Mesenchymal stem cell (in vitro differentiated cells and primary cell): ENCODE measurements around the gene TBC1D8.

Experiments
- DNase-seq: peaks from one replicate; pipeline ENCODE4 v3.0.0-alpha.2; 2013
- H2AFZ ChIP-seq: one replicate; pipeline ENCODE4 v1.6.1; 2013; ENCODE audit warnings: low read depth, mild to moderate bottlenecking, control low read depth, inconsistent platforms, low read length, moderate library complexity
- H2AK5ac ChIP-seq: 2 replicates; pipeline ENCODE4 v1.6.1; 2013; ENCODE audit warnings: low read length, moderate library complexity, mild to moderate bottlenecking, inconsistent platforms; ENCODE audit not compliant: severe bottlenecking
- H2BK120ac ChIP-seq: one replicate; pipeline ENCODE4 v1.6.1; 2013; ENCODE audit warnings: low read depth, mild to moderate bottlenecking, inconsistent platforms, low read length, moderate library complexity
- H2BK12ac ChIP-seq, 2 experiments: one replicate each; pipeline ENCODE4 v1.6.1; 2013; ENCODE audit warnings: inconsistent platforms in 2 of 2, low read length in 2 of 2, mild to moderate bottlenecking in 2 of 2, moderate library complexity in 2 of 2, control low read depth in 1 of 2
- H2BK15ac ChIP-seq: one replicate; pipeline ENCODE4 v1.6.1; 2013; ENCODE audit warnings: mild to moderate bottlenecking, low read depth, inconsistent platforms; ENCODE audit not compliant: poor library complexity, severe bottlenecking
- H2BK5ac ChIP-seq: 2 replicates; pipeline ENCODE4 v1.6.1; 2013; ENCODE audit warnings: low read depth, mild to moderate bottlenecking, low read length, control low read depth, inconsistent platforms; ENCODE audit not compliant: poor library complexity, severe bottlenecking
- H3K14ac ChIP-seq, 2 experiments: one replicate each; pipeline ENCODE4 v1.6.1; 2013; ENCODE audit warnings: inconsistent platforms in 2 of 2, low read length in 2 of 2, control low read depth in 1 of 2, mild to moderate bottlenecking in 1 of 2, moderate library complexity in 1 of 2
- H3K18ac ChIP-seq, 2 experiments: one replicate each; pipeline ENCODE4 v1.6.1; 2013; ENCODE audit warnings: inconsistent platforms in 2 of 2, low read length in 2 of 2, control low read depth in 1 of 2, low read depth in 1 of 2, mild to moderate bottlenecking in 1 of 2
- H3K23ac ChIP-seq, 2 experiments: one replicate each; pipeline ENCODE4 v1.6.1; 2013; ENCODE audit warnings: inconsistent platforms in 2 of 2, low read length in 2 of 2, mild to moderate bottlenecking in 2 of 2, moderate library complexity in 2 of 2, control low read depth in 1 of 2
- H3K27ac ChIP-seq: 2 replicates; pipeline ENCODE4 v1.5.1; 2013; ENCODE audit warnings: mild to moderate bottlenecking, moderate library complexity, low read length, control low read depth, inconsistent platforms; ENCODE audit not compliant: poor library complexity, severe bottlenecking
- H3K27me3 ChIP-seq, 2 experiments: 2 replicates each; pipeline versions ENCODE4 v1.6.1 to v1.7.0; 2013; ENCODE audit warnings: low read length in 2 of 2, mild to moderate bottlenecking in 2 of 2, moderate library complexity in 2 of 2, control low read depth in 1 of 2, inconsistent platforms in 1 of 2; ENCODE audit not compliant: control insufficient read depth in 1 of 2, insufficient read depth in 1 of 2
- H3K36me3 ChIP-seq, 2 experiments: 2 replicates each; pipeline versions ENCODE4 v1.6.1 to v1.7.0; 2013; ENCODE audit warnings: low read length in 2 of 2, control low read depth in 1 of 2, inconsistent platforms in 1 of 2, low read depth in 1 of 2, mild to moderate bottlenecking in 1 of 2; ENCODE audit not compliant: insufficient read depth in 2 of 2, control insufficient read depth in 1 of 2
- H3K4ac ChIP-seq, 2 experiments: one replicate each; pipeline ENCODE4 v1.6.1; 2013; ENCODE audit warnings: inconsistent platforms in 2 of 2, low read length in 2 of 2, mild to moderate bottlenecking in 2 of 2, moderate library complexity in 2 of 2, control low read depth in 1 of 2, low read depth in 1 of 2
- H3K4me1 ChIP-seq: 2 replicates; pipeline ENCODE4 v1.6.1; 2013; ENCODE audit warnings: low read depth, low read length, control low read depth; ENCODE audit not compliant: control insufficient read depth, insufficient read depth
- H3K4me2 ChIP-seq: 2 replicates; pipeline ENCODE4 v1.6.1; 2013; ENCODE audit warnings: low read length, mild to moderate bottlenecking, inconsistent platforms; ENCODE audit not compliant: poor library complexity, severe bottlenecking
- H3K4me3 ChIP-seq, 2 experiments: 2 replicates each; pipeline versions ENCODE4 v1.5.1 to v1.7.0; 2013; ENCODE audit warnings: low read length in 2 of 2, mild to moderate bottlenecking in 2 of 2, control low read depth in 1 of 2, low read depth in 1 of 2; ENCODE audit not compliant: insufficient read depth in 1 of 2
- H3K79me1 ChIP-seq: replicated peaks from 2 replicates; pipeline ENCODE4 v1.6.1; 2013; ENCODE audit warnings: mild to moderate bottlenecking, control low read depth, low read length, inconsistent platforms; ENCODE audit not compliant: poor library complexity, severe bottlenecking
- H3K9ac ChIP-seq: 2 replicates; pipeline ENCODE4 v1.7.0; 2013; ENCODE audit warnings: mild to moderate bottlenecking, low read length, moderate library complexity
- H3K9me3 ChIP-seq: 2 replicates; pipeline ENCODE4 v1.7.0; 2013; ENCODE audit warnings: mild to moderate bottlenecking, low read length; ENCODE audit not compliant: control insufficient read depth
- H4K8ac ChIP-seq: one replicate; pipeline ENCODE4 v1.6.1; 2013; ENCODE audit warnings: inconsistent platforms, mild to moderate bottlenecking, low read length, moderate library complexity
- H4K91ac ChIP-seq: one replicate; pipeline ENCODE4 v1.6.1; 2013; ENCODE audit warnings: mild to moderate bottlenecking, low read length, inconsistent platforms
- WGBS: methylation state at CpG from one replicate; pipeline ENCODE4 v1.1.7; 2013; ENCODE audit warnings: mixed read lengths; 5-methylcytosine and 5-hydroxymethylcytosine counted together

TBC1D8 gene

DNA sequence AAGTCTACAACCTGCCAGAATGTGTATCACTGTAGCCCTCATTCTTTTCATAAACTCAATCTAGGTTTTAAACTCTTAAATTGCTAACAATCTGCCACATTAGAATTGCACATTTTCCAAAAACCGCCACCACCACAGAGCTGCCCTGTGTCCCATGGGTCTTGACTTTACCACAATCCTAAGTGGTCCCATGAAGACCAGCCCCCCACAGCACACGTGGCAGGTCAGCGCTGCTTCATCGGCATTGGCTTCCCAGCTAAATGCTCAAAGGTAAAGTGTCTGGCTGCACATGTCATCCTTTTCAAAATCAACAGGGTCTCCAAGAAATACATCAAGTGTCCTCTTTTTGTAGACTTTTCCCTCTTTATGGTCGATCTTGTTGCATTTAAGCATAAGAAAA, 2.4 kb downstream of the TBC1D8 start:
- H2AK5ac ChIP-seq = no peak overlapping the region
- H3K4me1 ChIP-seq = peaks cover 21% of the 10 kb centered on the region
- H3K4ac ChIP-seq = no peak overlapping the region
- H2BK5ac ChIP-seq = no peak overlapping the region
- H3K4me3 ChIP-seq = no peak overlapping the region
- H3K79me1 ChIP-seq = peaks cover 18% of the 10 kb centered on the region
- H2AFZ ChIP-seq = no peak overlapping the region
- no peak overlapping the region for H4K8ac ChIP-seq
- no peak overlapping the region for H3K27ac ChIP-seq
- no peak overlapping the region for H2BK15ac ChIP-seq
- no peak for DNase-seq
- H3K14ac ChIP-seq = no peak overlapping the region
- no peak overlapping the region for H3K18ac ChIP-seq
- H3K9ac ChIP-seq = no peak overlapping the region
- no peak overlapping the region for H2BK12ac ChIP-seq
- no peak overlapping the region for H2BK120ac ChIP-seq
- no peak overlapping the region for H3K23ac ChIP-seq
- H4K91ac ChIP-seq = no peak overlapping the region
- H3K27me3 ChIP-seq = no peaks in the 10 kb centered on the region
- H3K9me3 ChIP-seq = no peaks in the 10 kb centered on the region
- WGBS = 95% methylated on average over 5 of the region's 5 CpGs
- H3K4me2 ChIP-seq = no peak overlapping the region
- no peaks in the 10 kb centered on the region for H3K36me3 ChIP-seq

DNA sequence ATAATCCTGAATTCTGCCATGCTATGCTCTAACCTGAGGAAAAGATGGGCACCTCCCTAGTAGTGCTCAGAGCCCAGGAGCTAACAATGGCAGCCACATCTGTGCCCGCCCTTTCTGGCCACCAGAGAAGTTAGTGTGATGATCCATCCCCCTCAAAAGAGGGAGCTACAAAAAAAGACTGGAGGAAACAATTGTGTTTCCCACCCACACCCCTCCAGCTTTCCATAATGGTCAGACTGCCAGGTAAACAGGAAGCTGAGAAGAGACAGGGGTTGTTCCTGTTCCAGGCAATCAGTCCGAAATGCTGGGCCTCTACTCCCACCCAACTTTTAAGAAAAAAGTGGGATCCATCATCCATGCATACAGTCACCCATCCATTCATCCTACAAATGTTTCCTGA, 3.2 kb downstream of the TBC1D8 start:
- H2BK5ac ChIP-seq = no peak overlapping the region
- 97% methylated on average over 2 of the region's 2 CpGs for WGBS
- H3K4me1 ChIP-seq = peaks cover 21% of the 10 kb centered on the region
- H2BK12ac ChIP-seq = no peak overlapping the region
- H3K79me1 ChIP-seq = peaks cover 18% of the 10 kb centered on the region
- no peak overlapping the region for H4K8ac ChIP-seq
- H3K4me2 ChIP-seq = no peak overlapping the region
- no peak overlapping the region for H3K9ac ChIP-seq
- no peak overlapping the region for H3K4ac ChIP-seq
- H3K23ac ChIP-seq = no peak overlapping the region
- DNase-seq = no peak
- H3K4me3 ChIP-seq = no peak overlapping the region
- H3K36me3 ChIP-seq = no peaks in the 10 kb centered on the region
- no peak overlapping the region for H2BK15ac ChIP-seq
- H2AK5ac ChIP-seq = no peak overlapping the region
- no peak overlapping the region for H2AFZ ChIP-seq
- no peaks in the 10 kb centered on the region for H3K9me3 ChIP-seq
- no peak overlapping the region for H3K27ac ChIP-seq
- H3K14ac ChIP-seq = no peak overlapping the region
- H2BK120ac ChIP-seq = no peak overlapping the region
- no peak overlapping the region for H3K18ac ChIP-seq
- no peak overlapping the region for H4K91ac ChIP-seq
- no peaks in the 10 kb centered on the region for H3K27me3 ChIP-seq

DNA sequence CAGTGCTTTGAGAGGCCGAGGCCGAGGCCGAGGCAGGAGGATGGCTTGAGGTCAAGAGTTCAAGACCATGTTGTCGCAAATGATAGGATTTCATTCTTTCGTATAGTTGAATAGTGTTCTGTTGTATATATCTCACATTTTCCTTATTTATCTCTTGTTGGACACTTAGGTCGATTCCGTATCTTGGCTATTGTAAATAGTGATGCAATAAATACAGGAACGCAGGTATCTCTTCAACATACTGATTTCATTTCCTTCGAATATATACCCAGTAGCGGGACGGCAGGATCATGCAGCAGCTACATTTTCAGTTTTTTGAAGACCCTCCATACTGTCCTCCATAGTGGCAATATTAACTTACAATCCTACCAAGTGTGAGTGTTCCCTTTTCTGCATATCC, 4.1 kb downstream of the TBC1D8 start:
- H2BK120ac ChIP-seq = no peak overlapping the region
- no peak overlapping the region for H2BK5ac ChIP-seq
- H3K18ac ChIP-seq = no peak overlapping the region
- H3K79me1 ChIP-seq = peaks cover 19% of the 10 kb centered on the region
- H4K8ac ChIP-seq = no peak overlapping the region
- no peak overlapping the region for H3K27ac ChIP-seq
- no peak overlapping the region for H3K4me3 ChIP-seq
- no peak overlapping the region for H3K4ac ChIP-seq
- H2BK12ac ChIP-seq = no peak overlapping the region
- no peaks in the 10 kb centered on the region for H3K9me3 ChIP-seq
- no peak overlapping the region for H2AFZ ChIP-seq
- H3K23ac ChIP-seq = no peak overlapping the region
- H3K14ac ChIP-seq = no peak overlapping the region
- no peak for DNase-seq
- H3K36me3 ChIP-seq = no peaks in the 10 kb centered on the region
- H3K27me3 ChIP-seq = no peaks in the 10 kb centered on the region
- H2BK15ac ChIP-seq = no peak overlapping the region
- H3K9ac ChIP-seq = no peak overlapping the region
- no peak overlapping the region for H2AK5ac ChIP-seq
- 96% methylated on average over 8 of the region's 11 CpGs for WGBS
- H4K91ac ChIP-seq = no peak overlapping the region
- no peak overlapping the region for H3K4me2 ChIP-seq
- H3K4me1 ChIP-seq = peaks cover 14% of the 10 kb centered on the region

DNA sequence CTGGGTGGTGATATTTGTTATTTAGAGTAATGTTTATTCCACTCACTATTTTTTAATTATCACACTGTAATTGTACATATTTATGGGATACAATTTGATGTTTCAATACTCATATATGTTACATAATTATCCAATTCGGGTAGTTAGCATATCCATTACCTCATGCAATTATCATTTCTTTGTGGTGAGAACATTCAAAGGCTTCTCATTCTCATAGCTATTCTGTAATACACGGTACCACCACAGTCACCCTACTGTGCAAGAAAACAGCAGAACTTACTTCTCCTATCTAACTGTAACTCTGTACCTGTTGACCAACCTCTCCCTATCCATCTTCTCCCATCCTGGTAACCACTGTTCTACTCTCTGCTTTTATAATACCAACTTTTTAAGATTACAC, 4.6 kb downstream of the TBC1D8 start:
- no peak overlapping the region for H2BK5ac ChIP-seq
- peaks cover 22% of the 10 kb centered on the region for H3K79me1 ChIP-seq
- peaks cover 11% of the 10 kb centered on the region for H3K4me1 ChIP-seq
- no peaks in the 10 kb centered on the region for H3K9me3 ChIP-seq
- no peak overlapping the region for H2BK120ac ChIP-seq
- H2BK15ac ChIP-seq = no peak overlapping the region
- H3K4ac ChIP-seq = no peak overlapping the region
- H3K23ac ChIP-seq = no peak overlapping the region
- no peak overlapping the region for H3K4me3 ChIP-seq
- H3K18ac ChIP-seq = no peak overlapping the region
- H3K4me2 ChIP-seq = no peak overlapping the region
- H3K27ac ChIP-seq = no peak overlapping the region
- no peak for DNase-seq
- no peak overlapping the region for H2BK12ac ChIP-seq
- H3K27me3 ChIP-seq = no peaks in the 10 kb centered on the region
- H3K9ac ChIP-seq = no peak overlapping the region
- WGBS = 95% methylated on average over 2 of the region's 2 CpGs
- H3K36me3 ChIP-seq = no peaks in the 10 kb centered on the region
- H3K14ac ChIP-seq = no peak overlapping the region
- H4K8ac ChIP-seq = no peak overlapping the region
- no peak overlapping the region for H4K91ac ChIP-seq
- H2AK5ac ChIP-seq = no peak overlapping the region
- H2AFZ ChIP-seq = no peak overlapping the region
